Panc1 (cell line): ENCODE results near the gene ERC2. TPM values are rescaled to one million over a fixed set of nuclear protein-coding genes. Genes with fewer than 3 reads are reported as not detected.

ENCODE experiments used
- ATAC-seq: fragments of 200-7000 bp; cut with Tn5 transposase; 2 replicates; pipeline ENCODE4 v1.9.1; 2020; ENCODE audit warnings: mild to moderate bottlenecking, moderate library complexity
- BruUV-seq: library from RNA; stranded (reverse); fragments of 400-500 nt; replicated peaks from 2 replicates; lab custom pipeline; 2021; lab: Mats Ljungman, UMichigan
- CTCF ChIA-PET: fragments of 300-600 bp; sonication (Branson Sonifier 250); formaldehyde crosslinking; loops from one replicate; lab custom pipeline; 2022; ENCODE audit warnings: antibody characterized with exemption; lab: Charles Lee
- POLR2A ChIA-PET: fragments of 300-600 bp; sonication (Branson Sonifier 250); formaldehyde crosslinking; loops from one replicate; lab custom pipeline; 2022; ENCODE audit warnings: antibody characterized with exemption; lab: Charles Lee
- DNase-seq: peaks from one replicate; pipeline ENCODE4 v3.0.0-alpha.2; 2010; ENCODE audit warnings: low read depth, low spot score
- H3K27ac ChIP-seq: 2 replicates; pipeline ENCODE4 v1.5.1; 2011; ENCODE audit warnings: mild to moderate bottlenecking, low read length, inconsistent platforms
- H3K27me3 ChIP-seq: fragments of 200-500 bp; sonication (Bioruptor generic); 2 replicates; pipeline ENCODE4 v1.6.0; 2014; ENCODE audit warnings: low read length, inconsistent platforms; ENCODE audit not compliant: control insufficient read depth, insufficient read depth
- H3K36me3 ChIP-seq: fragments of 200-500 bp; sonication (Bioruptor generic); 2 replicates; pipeline ENCODE4 v1.5.1; 2014; ENCODE audit warnings: inconsistent platforms, mild to moderate bottlenecking, low read length, moderate library complexity; ENCODE audit not compliant: control insufficient read depth, insufficient read depth
- H3K4me1 ChIP-seq: 2 replicates; pipeline ENCODE4 v1.5.1; 2011; ENCODE audit warnings: inconsistent platforms, mild to moderate bottlenecking, low read length, moderate library complexity; ENCODE audit not compliant: control insufficient read depth, insufficient read depth
- H3K4me3 ChIP-seq, 2 experiments: 2 replicates each; pipeline ENCODE4 v1.5.1; 2011 to 2012; ENCODE audit warnings: low read depth in 2 of 2, low read length in 2 of 2, mild to moderate bottlenecking in 2 of 2, inconsistent platforms in 1 of 2, moderate library complexity in 1 of 2
- H3K9me3 ChIP-seq: fragments of 200-500 bp; sonication (Bioruptor generic); 2 replicates; pipeline ENCODE4 v1.5.1; 2014; ENCODE audit warnings: low read depth, mild to moderate bottlenecking, inconsistent platforms, low read length, moderate library complexity; ENCODE audit not compliant: control insufficient read depth, insufficient read depth
- POLR2AphosphoS5 ChIP-seq: IDR thresholded peaks from 2 replicates; pipeline ENCODE4 v1.6.1; 2012; ENCODE audit warnings: mild to moderate bottlenecking, low read depth, low read length, moderate library complexity
- SIN3A ChIP-seq: IDR thresholded peaks from 2 replicates; pipeline ENCODE4 v1.6.1; 2012; ENCODE audit warnings: low read depth, mild to moderate bottlenecking, low read length, moderate library complexity, borderline replicate concordance; ENCODE audit not compliant: insufficient read depth
- TCF7L2 ChIP-seq: IDR thresholded peaks from 2 replicates; pipeline ENCODE4 v1.6.1; 2011; ENCODE audit warnings: mild to moderate bottlenecking, low read depth, low read length, inconsistent platforms
- in situ Hi-C: cut with HindIII; loops from 2 replicates; pipeline ENCODE4 v1.10.0; 2016; ENCODE audit warnings: low sequenced_read_pairs, low pct_unique_long_range_greater_than_20kb
- intact Hi-C: fragments of 100-400 bp; cut with micrococcal nuclease; formaldehyde crosslinking; loops from one replicate; pipeline ENCODE4 v1.10.0; 2022; ENCODE audit not compliant: unreplicated experiment
- total RNA-seq: library from RNA; stranded (reverse); gene quantifications from one replicate; pipeline ENCODE4 v1.2.1, GENCODE V29; 2021; ENCODE audit not compliant: unreplicated experiment
- TF ChIP-seq, protein P1 (sequence below), 2 experiments: IDR thresholded peaks; 2 replicates each; pipeline ENCODE4 v1.6.1; 2011 to 2012; ENCODE audit warnings: low read depth in 2 of 2, control low read depth in 1 of 2, low read length in 1 of 2, mild to moderate bottlenecking in 1 of 2, moderate library complexity in 1 of 2; ENCODE audit not compliant: insufficient read depth in 1 of 2
- TF ChIP-seq, protein P2 (sequence below): fragments of 450-650 bp; IDR thresholded peaks from 2 replicates; pipeline ENCODE4 v1.5.1; 2017; ENCODE audit warnings: mild to moderate bottlenecking

Gene ERC2
- total RNA-seq, 1 experiment from 2014 or later = 0.33 TPM

DNA sequence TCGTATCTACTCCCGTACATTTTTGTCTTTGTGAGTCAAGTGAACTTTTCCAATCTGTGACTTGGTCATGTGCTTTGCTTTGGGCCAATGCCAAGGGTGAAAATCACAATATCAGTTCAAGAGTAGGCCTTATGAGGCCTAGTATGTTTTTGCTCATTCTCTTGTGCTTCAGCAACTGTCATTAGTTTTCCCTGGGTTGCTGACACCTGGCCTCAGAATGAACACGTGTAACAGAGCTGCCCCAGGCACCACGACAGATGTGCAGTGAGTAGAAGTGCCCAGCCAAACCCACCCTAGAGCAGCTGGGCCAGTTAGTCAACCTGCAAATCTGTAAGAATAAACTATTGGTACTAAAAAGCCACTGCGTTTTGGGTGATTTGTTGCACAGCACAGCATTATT, 520.9 kb downstream of the ERC2 start:
- H3K9me3 ChIP-seq = no peaks in the 10 kb centered on the region
- no peak overlapping the region for H3K27ac ChIP-seq
- no peak for ATAC-seq
- H3K27me3 ChIP-seq = no peaks in the 10 kb centered on the region
- POLR2A ChIA-PET = no interaction called here
- no TSS peak for BruUV-seq
- intact Hi-C loops (no loop called here), in situ Hi-C loops (no loop called here)
- H3K4me3 ChIP-seq = no peak overlapping the region
- TF ChIP-seq, protein P1, sequence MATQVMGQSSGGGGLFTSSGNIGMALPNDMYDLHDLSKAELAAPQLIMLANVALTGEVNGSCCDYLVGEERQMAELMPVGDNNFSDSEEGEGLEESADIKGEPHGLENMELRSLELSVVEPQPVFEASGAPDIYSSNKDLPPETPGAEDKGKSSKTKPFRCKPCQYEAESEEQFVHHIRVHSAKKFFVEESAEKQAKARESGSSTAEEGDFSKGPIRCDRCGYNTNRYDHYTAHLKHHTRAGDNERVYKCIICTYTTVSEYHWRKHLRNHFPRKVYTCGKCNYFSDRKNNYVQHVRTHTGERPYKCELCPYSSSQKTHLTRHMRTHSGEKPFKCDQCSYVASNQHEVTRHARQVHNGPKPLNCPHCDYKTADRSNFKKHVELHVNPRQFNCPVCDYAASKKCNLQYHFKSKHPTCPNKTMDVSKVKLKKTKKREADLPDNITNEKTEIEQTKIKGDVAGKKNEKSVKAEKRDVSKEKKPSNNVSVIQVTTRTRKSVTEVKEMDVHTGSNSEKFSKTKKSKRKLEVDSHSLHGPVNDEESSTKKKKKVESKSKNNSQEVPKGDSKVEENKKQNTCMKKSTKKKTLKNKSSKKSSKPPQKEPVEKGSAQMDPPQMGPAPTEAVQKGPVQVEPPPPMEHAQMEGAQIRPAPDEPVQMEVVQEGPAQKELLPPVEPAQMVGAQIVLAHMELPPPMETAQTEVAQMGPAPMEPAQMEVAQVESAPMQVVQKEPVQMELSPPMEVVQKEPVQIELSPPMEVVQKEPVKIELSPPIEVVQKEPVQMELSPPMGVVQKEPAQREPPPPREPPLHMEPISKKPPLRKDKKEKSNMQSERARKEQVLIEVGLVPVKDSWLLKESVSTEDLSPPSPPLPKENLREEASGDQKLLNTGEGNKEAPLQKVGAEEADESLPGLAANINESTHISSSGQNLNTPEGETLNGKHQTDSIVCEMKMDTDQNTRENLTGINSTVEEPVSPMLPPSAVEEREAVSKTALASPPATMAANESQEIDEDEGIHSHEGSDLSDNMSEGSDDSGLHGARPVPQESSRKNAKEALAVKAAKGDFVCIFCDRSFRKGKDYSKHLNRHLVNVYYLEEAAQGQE (IDR thresholded peaks at IDR 0.05; ENCODE audit: insufficient read depth in 1 of 2, low read depth in 2 of 2, low read length in 1 of 2) = no peak
- no peak for TF ChIP-seq SIN3A
- H3K4me1 ChIP-seq = no peaks in the 10 kb centered on the region
- no peak for DNase-seq
- no peaks in the 10 kb centered on the region for H3K36me3 ChIP-seq
- CTCF ChIA-PET = interaction anchor here (0.5 kb wide), 1 partner anchor 679 kb away, joined by 5 read pairs; no protein-coding TSS in a partner anchor

DNA sequence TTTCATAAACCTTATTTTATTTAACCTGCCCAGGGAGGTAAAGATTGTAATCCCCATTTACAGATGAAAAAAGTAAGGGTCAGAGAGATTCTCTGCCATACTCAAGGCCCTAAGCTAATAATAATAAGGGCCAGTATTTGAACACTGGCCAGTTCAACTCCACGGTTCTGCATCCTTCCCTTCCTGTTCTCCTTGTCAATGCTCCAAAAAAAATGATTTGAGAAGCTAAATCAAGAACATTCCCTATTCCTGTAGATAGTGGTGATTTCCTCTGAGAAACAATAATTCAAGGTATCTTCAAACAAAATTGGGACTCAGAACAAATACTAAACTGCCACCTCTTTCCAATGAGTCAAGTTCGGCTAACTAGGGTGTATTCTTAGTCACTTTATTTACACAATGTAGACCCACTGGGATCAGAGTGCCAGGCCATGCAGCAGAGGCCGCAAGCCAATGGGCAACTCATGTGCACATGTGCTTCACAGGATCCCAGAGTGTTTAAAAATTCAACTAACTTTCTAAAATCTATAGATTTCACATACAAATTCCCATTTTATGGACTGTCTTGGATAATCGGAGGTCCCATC, 521.6 kb downstream of the ERC2 start:
- no peaks in the 10 kb centered on the region for H3K9me3 ChIP-seq
- ChIA-PET CTCF (interaction anchor here (0.5 kb wide), 1 partner anchor 678 kb away, joined by 5 read pairs; no protein-coding TSS in a partner anchor), POLR2A (no interaction called here)
- intact Hi-C loops = no loop called here
- ATAC-seq = no peak
- H3K4me1 ChIP-seq = no peaks in the 10 kb centered on the region
- H3K36me3 ChIP-seq = no peaks in the 10 kb centered on the region
- DNase-seq = no peak
- no peaks in the 10 kb centered on the region for H3K27me3 ChIP-seq
- no TSS peak for BruUV-seq
- TF ChIP-seq, protein P2, sequence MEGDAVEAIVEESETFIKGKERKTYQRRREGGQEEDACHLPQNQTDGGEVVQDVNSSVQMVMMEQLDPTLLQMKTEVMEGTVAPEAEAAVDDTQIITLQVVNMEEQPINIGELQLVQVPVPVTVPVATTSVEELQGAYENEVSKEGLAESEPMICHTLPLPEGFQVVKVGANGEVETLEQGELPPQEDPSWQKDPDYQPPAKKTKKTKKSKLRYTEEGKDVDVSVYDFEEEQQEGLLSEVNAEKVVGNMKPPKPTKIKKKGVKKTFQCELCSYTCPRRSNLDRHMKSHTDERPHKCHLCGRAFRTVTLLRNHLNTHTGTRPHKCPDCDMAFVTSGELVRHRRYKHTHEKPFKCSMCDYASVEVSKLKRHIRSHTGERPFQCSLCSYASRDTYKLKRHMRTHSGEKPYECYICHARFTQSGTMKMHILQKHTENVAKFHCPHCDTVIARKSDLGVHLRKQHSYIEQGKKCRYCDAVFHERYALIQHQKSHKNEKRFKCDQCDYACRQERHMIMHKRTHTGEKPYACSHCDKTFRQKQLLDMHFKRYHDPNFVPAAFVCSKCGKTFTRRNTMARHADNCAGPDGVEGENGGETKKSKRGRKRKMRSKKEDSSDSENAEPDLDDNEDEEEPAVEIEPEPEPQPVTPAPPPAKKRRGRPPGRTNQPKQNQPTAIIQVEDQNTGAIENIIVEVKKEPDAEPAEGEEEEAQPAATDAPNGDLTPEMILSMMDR = no peak
- no peak for TF ChIP-seq TCF7L2
- no peak for TF ChIP-seq POLR2AphosphoS5
- TF ChIP-seq SIN3A = no peak
- TF ChIP-seq, protein P1 (IDR thresholded peaks at IDR 0.05; ENCODE audit: insufficient read depth in 1 of 2, low read depth in 2 of 2, low read length in 1 of 2) = no peak
- no peak overlapping the region for H3K27ac ChIP-seq
- H3K4me3 ChIP-seq = no peak overlapping the region
- in situ Hi-C loops = no loop called here
